Measurements from ENCODE around the gene SYTL2. TPM values are rescaled to one million over a fixed set of nuclear protein-coding genes. Genes with fewer than 3 reads are reported as not detected.

SYTL2 gene
- total RNA-seq, 1 donor, result 10.8 TPM

DNA sequence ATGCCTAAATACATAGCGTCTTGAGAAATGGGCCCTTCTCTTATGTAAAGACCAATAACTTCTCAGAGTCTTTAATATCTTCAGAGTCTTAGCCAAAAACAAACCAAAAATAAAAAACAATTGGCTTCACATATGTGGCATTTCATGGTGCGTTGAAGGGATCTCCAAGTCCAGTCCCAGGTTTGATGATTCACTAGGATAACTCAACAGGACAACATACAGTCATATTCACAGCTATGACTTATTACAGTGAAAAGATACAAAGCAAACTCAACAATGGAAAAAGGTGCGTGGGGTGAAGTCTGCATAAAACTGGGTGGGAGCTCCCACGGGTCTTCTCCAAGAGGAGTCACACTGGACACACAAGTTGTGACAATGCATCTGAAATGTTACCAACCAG is 12.6 kb downstream of the SYTL2 start:
- H3K4me3 ChIP-seq (ENCODE audit: low read depth, low read length), result no peak overlapping the region
- no peak for DNase-seq (ENCODE audit: low read depth)
- TF ChIP-seq, protein P1, sequence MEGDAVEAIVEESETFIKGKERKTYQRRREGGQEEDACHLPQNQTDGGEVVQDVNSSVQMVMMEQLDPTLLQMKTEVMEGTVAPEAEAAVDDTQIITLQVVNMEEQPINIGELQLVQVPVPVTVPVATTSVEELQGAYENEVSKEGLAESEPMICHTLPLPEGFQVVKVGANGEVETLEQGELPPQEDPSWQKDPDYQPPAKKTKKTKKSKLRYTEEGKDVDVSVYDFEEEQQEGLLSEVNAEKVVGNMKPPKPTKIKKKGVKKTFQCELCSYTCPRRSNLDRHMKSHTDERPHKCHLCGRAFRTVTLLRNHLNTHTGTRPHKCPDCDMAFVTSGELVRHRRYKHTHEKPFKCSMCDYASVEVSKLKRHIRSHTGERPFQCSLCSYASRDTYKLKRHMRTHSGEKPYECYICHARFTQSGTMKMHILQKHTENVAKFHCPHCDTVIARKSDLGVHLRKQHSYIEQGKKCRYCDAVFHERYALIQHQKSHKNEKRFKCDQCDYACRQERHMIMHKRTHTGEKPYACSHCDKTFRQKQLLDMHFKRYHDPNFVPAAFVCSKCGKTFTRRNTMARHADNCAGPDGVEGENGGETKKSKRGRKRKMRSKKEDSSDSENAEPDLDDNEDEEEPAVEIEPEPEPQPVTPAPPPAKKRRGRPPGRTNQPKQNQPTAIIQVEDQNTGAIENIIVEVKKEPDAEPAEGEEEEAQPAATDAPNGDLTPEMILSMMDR (IDR thresholded peaks at IDR 0.05; ENCODE audit: insufficient read depth, low read depth, low read length), result no peak

DNA sequence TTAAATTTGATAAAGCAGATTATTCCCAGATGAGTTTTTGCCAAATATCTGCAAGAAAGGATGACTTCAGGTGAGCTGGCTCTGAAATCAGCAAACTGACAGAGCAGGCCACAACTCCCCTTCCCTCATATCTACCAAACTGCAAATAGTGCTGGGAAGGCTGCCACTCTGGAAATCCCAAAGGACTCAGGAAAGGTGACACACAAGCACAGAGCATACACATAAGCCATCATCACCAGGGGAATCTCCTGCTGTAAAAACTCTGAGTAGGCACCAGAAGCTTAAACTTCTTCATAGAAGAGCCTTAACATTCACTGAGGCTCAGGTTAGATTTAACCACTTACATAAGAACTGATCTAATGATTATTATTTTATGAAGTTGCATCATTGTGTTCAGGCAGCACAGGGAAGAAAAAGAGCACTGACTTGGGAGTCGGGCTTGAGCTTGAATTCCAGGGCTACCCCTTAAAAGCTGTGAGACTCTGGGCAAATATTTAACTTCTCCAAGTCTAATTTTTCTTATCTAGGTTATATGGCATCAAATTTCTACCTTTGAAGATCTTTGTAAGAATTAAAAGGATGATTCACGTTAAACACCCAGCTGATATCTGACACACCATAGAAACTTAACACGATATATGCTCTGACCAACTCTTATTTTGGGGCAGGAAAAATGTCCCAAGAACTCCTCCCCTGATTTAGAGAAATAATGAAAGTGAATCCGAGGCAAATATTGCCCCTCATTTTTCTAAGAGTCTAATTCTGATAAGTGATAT is 15.0 kb downstream of the SYTL2 start:
- H3K4me3 ChIP-seq (ENCODE audit: low read depth, low read length), result no peak overlapping the region
- DNase-seq (ENCODE audit: low read depth), result no peak
- TF ChIP-seq, protein P1 (IDR thresholded peaks at IDR 0.05; ENCODE audit: insufficient read depth, low read depth, low read length), result no peak

DNA sequence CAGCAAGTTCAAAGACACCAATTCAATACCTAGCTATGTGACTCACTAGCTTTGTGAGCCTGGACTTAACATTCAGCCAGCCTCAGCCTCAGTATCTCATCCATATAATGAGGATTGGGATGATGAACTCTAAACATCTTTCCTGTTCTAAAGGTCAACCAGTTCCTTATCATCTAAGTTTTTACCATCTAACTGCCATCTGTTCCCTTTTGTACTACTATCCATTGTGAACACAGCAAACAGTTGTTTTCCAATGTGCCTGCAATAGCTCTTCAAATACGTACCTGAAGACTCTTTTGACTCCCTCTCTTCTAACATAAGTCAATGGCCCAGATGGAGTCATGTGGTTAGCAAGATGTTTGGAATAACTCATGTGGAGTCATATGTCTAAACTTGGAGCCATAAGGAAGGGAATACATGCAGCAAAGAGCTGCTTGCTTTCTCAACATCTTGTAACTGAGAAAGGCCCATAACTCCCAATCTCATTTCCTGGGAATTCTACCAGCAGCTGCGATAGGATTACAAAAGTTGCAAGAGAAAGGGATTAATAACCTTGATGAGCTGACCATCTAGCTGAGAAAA is 19.4 kb downstream of the SYTL2 start:
- no peak for DNase-seq (ENCODE audit: low read depth)
- no peak overlapping the region for H3K4me3 ChIP-seq (ENCODE audit: low read depth, low read length)
- TF ChIP-seq, protein P1 (IDR thresholded peaks at IDR 0.05; ENCODE audit: insufficient read depth, low read depth, low read length), result no peak

DNA sequence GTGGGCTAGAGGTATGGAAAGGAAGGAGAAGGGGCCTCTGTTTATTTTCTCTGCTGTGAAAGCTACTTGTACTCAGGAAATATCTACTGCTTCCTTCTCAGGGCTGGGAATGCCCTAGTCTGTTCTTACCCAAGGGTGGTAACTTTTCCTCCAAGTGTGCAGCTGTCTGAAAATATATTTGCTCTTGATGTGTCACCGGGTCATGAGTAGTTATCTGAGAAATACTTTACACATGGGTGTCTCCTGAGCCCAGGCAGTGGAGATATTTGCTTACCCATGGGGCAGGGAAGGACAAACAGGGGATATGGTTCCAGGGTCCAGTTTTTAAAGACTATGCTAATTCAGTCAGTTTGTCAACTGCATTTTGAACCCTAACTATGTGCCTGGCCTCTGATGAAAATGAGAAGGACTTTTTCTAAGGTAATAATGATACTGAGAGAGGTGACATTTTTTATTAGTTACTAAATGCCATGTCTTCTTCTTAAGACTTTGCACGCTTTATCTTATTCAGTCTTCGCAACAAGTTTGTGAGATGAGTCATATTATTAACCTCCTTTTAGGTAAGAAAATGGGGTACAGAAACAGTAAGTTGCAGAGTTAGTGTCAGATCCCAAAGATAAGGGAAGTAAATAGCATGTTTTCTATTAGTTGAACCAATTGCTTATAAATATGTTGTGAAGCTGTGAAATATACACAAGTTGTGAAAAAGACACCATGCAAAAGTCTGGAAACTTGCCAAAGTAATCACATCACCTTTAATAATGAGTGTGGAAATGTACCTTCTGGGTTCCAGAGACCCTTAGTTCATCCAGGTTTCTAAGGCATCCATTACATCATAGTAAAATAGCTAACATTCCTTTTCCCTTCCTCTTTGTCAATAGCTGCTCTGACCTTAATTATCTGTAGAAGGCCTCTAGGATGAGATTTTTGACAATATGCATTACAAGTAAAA is 22.9 kb downstream of the SYTL2 start:
- DNase-seq (ENCODE audit: low read depth), result no peak
- TF ChIP-seq, protein P1 (IDR thresholded peaks at IDR 0.05; ENCODE audit: insufficient read depth, low read depth, low read length), result no peak
- no peak overlapping the region for H3K4me3 ChIP-seq (ENCODE audit: low read depth, low read length)

DNA sequence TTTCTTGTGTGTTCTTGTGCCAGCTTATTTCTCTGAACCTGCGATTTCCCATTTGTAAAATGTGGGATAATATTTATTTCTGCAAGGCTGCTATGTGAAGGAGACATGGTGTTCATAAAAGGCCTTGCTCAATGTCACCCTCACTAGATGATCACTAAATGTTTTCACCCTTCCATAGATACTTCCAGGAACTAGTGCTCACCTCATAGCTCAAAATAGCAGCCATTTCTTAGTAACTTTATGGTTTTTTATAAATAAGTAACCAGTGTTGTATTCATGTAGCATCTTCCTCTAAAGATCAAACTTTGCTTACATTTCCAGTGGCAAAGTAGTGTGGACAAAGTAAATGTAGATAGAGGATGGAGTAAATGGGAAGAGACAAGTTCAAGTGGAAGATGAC is 23.8 kb downstream of the SYTL2 start:
- DNase-seq (ENCODE audit: low read depth), result no peak
- H3K4me3 ChIP-seq (ENCODE audit: low read depth, low read length), result no peak overlapping the region
- TF ChIP-seq, protein P1 (IDR thresholded peaks at IDR 0.05; ENCODE audit: insufficient read depth, low read depth, low read length), result no peak

DNA sequence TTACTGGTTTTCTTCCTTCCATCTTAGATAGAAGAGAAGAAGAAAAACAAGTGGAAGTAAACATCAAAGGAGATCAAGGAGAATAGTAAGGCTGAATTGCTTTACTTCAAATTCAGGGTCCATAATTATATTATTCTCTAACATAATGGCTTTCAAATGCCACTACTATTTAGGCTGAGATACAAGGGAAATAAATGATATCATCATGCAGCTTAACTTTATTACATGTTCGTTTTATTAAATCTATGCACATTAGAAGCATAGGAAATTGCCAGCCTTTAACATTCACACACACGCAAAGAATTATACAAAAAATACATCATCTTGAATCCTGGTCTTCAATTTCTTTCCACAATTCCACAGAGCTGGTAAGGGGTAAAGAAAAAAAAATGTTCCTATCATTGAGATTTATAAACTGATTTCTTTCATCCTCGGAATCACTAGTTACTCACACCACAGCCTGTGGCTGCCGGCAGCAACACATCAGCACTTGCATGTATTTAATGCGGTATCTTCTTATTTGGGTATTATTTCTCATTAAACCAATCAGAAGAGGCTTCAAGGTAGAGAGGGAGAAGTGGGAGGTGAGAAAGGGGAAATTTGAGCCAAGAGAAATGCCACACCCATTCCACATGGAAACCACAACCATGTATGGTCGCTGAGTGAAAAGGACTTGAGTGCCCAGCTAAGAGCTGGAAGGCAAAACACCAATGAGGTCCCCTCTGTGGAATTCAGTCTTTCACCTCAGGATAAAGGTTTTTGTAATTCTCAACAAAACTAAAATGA is 26.3 kb downstream of the SYTL2 start:
- no peak for DNase-seq (ENCODE audit: low read depth)
- TF ChIP-seq, protein P1 (IDR thresholded peaks at IDR 0.05; ENCODE audit: insufficient read depth, low read depth, low read length), result no peak
- H3K4me3 ChIP-seq (ENCODE audit: low read depth, low read length), result no peak overlapping the region

All from fibroblast of villous mesenchyme (primary cell).